IPS-NIHi7 (cell line): ENCODE data around the gene TRMT6.

Experiments used
- DNase-seq: peaks from one replicate; pipeline ENCODE4 v3.0.0; 2012; ENCODE audit warnings: mixed read lengths; ENCODE audit errors: extremely low spot score

TRMT6 gene

GRCh38 chr20:5949943-5950270 lies 426 bp downstream of the TRMT6 start:
- no peak for DNase-seq

DNA sequence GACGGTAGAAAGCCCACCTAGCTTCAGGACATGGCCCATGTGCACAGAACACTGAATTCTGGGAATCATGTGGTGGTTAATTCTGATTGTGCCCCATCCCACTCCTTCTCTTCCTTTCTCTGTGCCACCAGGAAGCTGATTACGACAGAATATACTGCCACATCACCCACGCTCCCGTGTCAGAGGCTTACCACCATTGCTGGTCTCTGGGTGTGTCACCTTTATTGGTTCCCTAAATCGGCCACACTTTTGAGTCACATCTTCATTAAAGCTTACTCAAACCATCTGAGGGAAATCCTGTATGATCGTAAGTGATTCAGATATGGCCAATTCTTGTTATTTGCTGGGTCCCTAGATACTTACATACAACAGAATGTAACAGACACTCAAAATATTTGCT lies 3.1 kb downstream of the TRMT6 start:
- no peak for DNase-seq

DNA sequence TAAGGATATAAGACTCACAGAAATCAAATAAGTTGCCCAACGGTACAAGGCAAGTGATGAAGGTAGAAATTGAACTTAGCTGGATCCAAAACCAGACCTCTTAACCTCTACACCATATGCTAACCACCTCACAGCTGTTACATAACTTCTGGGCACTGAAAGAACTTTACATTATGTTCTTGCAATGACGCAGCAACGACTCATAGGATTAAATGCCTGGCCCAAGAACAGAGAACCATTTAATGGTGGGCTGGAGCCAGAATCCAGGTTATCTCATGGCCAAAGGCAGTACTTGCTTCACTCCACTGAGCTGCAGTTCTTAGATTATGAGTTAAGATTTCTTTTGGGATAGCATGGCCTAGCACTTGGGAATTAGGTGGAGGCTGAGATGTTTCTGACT lies 4.4 kb downstream of the TRMT6 start:
- no peak for DNase-seq

DNA sequence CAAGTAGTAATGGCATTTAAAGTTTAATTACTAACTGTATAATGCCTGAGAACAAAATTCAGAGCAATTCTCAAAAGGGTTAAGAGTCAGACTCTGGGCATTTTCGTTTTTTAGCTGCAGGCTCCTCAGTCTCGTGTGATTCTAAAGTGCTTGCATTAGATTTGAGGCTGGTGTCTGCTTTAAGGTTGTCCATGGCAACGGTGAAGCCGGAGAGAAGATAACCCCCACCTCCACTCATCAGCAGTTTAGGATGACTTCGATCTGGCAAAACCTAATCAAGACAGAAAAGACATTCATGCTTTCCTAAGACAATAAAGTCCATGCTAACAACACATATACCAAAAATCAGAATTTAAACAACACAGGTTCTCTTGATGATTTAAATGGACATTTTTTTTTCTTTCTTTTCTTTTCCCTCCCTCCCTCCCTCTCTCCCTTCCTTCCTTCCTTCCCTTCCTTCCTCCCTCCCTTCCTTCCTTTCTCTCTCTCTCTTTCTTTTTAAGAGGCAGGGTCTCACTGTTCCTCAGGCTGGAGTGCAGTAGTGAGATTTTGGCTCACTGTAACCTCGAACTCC lies 11.8 kb downstream of the TRMT6 start:
- DNase-seq = no peak

- no peak for DNase-seq
Observed at GRCh38 chr20:5936238-5936637, 14.1 kb downstream of the TRMT6 start.

DNA sequence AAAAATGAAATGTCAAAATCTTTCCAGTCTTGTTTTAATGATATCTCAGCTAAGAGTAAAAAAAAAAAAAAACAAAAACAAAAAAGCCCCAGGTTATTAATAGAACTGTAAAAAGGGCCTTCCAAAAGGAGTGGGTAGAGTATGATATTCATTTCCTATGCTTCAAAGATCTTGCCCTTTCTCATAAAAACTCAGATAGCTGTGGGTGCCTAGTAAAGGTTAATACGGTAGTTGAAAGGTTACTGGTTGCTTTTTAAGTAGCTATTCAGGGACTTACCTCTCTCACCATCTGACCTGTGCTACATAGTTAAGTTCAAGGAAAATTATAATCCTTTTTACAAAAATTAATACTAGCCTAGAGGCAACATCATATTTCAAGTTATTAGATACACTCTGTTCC lies 14.9 kb downstream of the TRMT6 start:
- no peak for DNase-seq

DNA sequence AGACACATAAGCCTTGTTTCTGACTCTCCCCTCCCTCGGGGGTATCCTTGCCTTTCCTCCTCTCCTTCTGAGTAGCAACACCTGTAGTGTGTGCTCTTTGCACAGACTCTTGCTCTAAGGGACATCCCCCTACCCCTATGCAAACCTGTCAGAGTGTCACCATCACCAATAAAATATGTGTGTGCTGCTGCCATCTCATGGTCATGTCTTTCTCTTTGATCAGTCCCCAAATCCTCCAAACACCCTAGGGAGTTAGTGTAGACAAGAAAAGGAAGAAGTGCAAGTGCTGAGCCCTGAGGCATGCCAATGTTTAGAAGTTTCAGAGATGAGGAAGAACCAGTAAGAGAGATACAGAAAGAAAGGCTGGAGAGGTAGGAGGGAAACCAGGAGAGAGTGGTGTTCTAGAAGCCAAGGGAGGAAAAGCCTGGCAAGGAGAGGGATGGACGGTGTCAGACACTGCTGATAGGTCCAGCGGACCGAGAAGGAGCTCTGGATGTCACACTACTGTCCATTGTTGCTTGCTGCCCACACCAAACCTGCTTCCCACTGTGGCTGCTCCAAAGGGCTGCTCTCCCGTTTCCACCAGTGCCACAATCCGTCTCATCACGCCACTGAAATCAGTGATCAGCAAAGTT lies 16.4 kb downstream of the TRMT6 start:
- peak; percentile 62 for DNase-seq

GRCh38 chr20:5932796-5933195 lies 17.5 kb downstream of the TRMT6 start:
- DNase-seq = no peak

DNA sequence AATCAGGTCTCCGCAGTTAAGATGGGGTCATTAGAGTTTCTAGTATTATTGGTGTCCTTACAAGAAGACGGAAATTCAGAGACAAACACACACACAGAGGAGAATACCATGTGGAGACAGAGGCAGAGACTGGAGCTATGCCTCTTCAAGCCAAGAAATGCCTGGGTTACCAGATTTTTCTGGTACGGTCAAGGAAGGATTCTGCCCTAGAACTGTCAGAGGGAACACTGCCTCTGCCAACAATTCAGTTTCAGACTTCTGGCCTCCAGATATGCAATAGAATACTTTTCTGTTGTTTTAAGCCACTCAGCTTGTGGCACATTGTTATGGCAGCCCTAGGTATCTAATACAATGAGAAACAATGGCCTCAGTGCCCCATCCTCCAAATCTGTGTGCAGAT lies 18.9 kb downstream of the TRMT6 start:
- DNase-seq = no peak

- DNase-seq = no peak
Observed at GRCh38 chr20:5928836-5929715, 21.3 kb downstream of the TRMT6 start.

- no peak for DNase-seq
Observed at GRCh38 chr20:5927749-5928462, 22.4 kb downstream of the TRMT6 start.

DNA sequence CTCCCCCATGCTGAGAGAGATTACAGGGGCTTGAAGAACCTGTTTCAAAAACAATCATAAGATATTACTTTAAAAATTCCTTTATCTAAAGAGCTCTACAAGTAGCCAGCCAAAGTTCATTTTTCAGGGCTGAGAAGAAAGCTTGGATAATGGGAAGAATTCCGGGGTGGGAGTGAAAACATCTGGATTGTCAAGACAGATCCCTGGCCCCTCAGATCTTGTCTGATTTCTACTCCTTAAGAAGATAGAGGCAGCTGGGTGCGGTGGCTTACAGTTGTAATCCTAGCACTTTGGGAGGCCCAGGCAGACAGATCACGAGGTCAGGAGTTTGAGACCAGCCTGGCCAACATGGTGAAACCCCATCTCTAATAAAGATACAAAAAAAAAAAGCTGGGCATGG lies 24.8 kb downstream of the TRMT6 start:
- DNase-seq = no peak

GRCh38 chr20:5923493-5923892 lies 26.8 kb downstream of the TRMT6 start:
- DNase-seq = no peak

- no peak for DNase-seq
Observed at GRCh38 chr20:5920581-5920980, 29.8 kb downstream of the TRMT6 start.

DNA sequence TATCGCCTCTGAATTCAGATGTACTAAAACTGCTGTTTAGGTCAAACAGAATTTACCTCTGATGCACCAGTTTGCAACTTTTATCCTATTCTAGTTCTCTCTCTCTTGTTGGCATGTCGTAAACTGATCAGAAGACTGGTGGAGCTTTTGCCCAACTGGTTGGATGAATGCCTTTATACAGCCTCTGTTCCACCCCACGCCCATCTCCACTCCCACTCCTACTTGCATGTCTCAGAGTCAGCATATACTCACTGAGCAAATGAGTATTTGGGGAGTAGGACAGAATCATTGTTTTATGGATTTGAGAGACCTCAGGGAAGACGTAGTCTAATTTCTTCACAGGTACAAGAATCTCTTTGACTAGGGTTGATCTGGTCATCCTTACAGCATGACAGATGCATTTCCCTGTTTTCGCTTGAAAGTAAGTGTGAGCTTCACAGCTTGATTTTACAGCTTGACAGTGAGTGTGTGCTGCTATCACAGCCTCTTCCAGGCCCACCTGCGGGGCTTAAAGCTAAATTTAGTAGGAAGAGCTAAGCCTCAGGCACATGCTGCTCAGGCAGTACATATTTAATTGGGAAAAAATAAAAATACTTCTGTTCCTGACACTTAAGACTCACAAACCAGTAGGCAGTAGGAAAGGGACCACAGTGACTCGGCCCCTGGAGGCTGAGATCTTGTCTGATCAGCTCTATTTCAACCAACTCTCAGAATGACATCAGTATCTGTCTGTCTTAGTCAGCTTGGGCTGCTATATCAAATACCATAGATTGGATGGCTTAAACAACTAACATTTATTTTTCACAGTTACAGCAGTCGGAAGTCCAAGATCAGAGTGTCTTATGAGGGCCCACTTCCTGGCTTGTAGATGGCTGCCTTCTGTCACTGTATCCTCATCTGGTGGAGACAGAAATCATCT lies 30.4 kb downstream of the TRMT6 start:
- peak; percentile 23 for DNase-seq

- DNase-seq = peak; percentile 43
Observed at GRCh38 chr20:5918856-5919625, 31.3 kb downstream of the TRMT6 start.

DNA sequence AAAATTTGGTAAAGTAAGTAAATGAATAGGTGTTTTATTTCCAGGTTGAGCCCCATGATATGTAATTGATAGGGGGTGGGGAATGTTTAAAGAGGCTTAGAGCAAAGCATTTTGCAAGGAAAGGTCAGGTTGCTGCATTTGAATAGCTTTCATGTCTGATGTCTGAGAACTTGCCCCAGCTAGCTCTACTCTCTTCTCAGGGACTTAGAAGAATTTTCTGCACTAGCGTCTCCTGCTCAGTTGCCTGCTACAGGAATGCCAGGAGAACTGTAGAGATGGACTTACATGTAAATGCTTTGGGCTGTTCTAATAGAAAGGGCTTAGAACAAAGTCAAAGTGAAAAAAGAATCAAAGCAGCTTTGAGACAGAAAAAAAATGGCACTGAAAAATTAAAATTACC lies 35.5 kb downstream of the TRMT6 start:
- no peak for DNase-seq

DNA sequence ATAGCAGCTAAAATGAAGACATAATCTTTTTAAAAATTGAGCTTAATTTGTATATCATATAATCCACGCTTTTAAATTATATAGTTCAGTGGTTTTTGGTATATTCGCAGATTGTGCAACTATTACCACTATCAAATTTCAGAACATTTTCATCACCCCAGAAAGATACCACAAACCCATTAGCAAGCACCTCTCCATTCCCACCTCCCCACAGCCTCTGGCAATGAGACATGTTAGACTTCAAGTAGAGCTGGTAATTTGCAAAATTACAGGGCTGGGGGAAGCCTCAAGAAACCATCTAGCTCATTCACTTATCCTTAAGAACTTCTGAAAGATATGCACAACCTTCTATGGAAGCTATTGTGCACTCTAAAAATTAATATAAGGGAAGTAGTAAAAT lies 37.2 kb downstream of the TRMT6 start:
- DNase-seq = no peak

DNA sequence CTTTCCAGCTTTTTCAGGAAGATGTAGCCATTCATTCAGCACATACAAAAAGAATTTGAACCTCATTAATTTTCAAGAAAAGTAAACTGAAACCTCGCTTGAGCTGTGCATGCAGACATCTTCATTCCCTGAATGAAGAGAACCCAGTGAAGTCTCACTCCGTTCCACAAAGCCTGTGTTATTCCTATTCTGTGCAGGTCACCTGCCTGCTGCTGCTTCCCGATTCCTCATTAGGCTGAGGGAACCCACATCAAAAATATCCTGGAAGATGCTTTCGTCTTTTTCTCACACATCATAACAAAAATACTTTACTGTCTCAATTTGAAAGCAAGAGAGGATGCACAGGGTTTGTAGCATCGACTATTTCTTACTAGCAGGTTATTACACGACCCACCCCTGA lies 40.1 kb downstream of the TRMT6 start:
- DNase-seq = no peak

GRCh38 chr20:5908981-5909380 lies 41.4 kb downstream of the TRMT6 start:
- no peak for DNase-seq

- DNase-seq = no peak
Observed at GRCh38 chr20:5900908-5901307, 49.4 kb downstream of the TRMT6 start.
